Tibial nerve (tissue), 4 donors: Measurements from ENCODE around the gene LLGL1.

Experiments used
- EP300 ChIP-seq, 2 donors: sonication (generic); formaldehyde crosslinking; IDR thresholded peaks; one replicate each; pipeline ENCODE4 v1.6.1; 2017; ENCODE audit warnings: antibody characterized with exemption in 2 of 2, mild to moderate bottlenecking in 1 of 2
- POLR2A ChIP-seq, 2 donors: fragments of 450-650 bp; IDR thresholded peaks; one replicate each; pipeline ENCODE4 v1.6.1; 2017; ENCODE audit warnings: antibody characterized with exemption in 2 of 2, mild to moderate bottlenecking in 2 of 2, moderate library complexity in 2 of 2
- TF ChIP-seq, protein P1 (sequence below), 5 experiments: fragments of 200-600 bp in 3 of 5; fragments of 450-650 bp in 2 of 5; sonication (generic) in 3 of 5; IDR thresholded peaks; one replicate each; pipeline ENCODE4 v1.5.1; 2016 to 2019; ENCODE audit warnings: antibody characterized with exemption in 5 of 5, mild to moderate bottlenecking in 3 of 5, moderate library complexity in 2 of 5

DNA sequence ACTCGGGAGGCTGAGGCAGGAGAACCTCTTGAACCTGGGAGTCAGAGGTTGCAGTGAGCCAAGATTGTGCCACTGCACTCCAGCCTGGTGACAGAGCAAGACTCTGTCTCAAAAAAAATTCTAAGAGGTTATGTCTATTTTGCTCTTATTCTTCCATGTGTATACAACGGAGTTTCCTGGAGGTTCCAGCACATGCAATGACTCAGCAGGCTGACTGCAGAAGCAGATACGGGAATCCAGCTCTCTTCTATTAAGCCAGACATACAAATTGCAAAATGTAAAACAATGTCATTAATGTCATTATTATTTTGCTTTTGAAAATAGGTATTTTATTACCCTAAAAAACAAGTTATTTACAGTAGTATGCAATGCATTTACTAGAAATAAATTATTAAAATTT is 53.4 kb downstream of the LLGL1 start:
- TF ChIP-seq EP300 (IDR thresholded peaks at IDR 0.05) (no peak), POLR2A (IDR thresholded peaks at IDR 0.05) (no peak)
- TF ChIP-seq, protein P1, sequence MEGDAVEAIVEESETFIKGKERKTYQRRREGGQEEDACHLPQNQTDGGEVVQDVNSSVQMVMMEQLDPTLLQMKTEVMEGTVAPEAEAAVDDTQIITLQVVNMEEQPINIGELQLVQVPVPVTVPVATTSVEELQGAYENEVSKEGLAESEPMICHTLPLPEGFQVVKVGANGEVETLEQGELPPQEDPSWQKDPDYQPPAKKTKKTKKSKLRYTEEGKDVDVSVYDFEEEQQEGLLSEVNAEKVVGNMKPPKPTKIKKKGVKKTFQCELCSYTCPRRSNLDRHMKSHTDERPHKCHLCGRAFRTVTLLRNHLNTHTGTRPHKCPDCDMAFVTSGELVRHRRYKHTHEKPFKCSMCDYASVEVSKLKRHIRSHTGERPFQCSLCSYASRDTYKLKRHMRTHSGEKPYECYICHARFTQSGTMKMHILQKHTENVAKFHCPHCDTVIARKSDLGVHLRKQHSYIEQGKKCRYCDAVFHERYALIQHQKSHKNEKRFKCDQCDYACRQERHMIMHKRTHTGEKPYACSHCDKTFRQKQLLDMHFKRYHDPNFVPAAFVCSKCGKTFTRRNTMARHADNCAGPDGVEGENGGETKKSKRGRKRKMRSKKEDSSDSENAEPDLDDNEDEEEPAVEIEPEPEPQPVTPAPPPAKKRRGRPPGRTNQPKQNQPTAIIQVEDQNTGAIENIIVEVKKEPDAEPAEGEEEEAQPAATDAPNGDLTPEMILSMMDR (IDR thresholded peaks at IDR 0.05): no peak
